IPS-15b (cell line): ENCODE measurements around the gene TLK1.
"Not testable (repeated sequence)": the region's sequence is repeated elsewhere in the genome, so short reads cannot be mapped to it uniquely, and the experiment has no call there.

ENCODE experiments used
- H3K27me3 ChIP-seq: one replicate; pipeline ENCODE4 v1.6.1; 2013; ENCODE audit warnings: low read length; ENCODE audit not compliant: control insufficient read depth, insufficient read depth
- H3K36me3 ChIP-seq: one replicate; pipeline ENCODE4 v1.6.1; 2013; ENCODE audit warnings: low read length; ENCODE audit not compliant: control insufficient read depth, insufficient read depth
- H3K4me1 ChIP-seq: one replicate; pipeline ENCODE4 v1.6.1; 2013; ENCODE audit warnings: mild to moderate bottlenecking, low read length; ENCODE audit not compliant: control insufficient read depth, insufficient read depth
- H3K4me3 ChIP-seq: one replicate; pipeline ENCODE4 v1.5.1; 2013; ENCODE audit warnings: low read depth, low read length
- H3K9ac ChIP-seq: one replicate; pipeline ENCODE4 v1.6.1; 2013; ENCODE audit warnings: low read depth, mild to moderate bottlenecking, low read length
- H3K9me3 ChIP-seq: one replicate; pipeline ENCODE4 v1.6.1; 2013; ENCODE audit warnings: mild to moderate bottlenecking, low read length; ENCODE audit not compliant: control insufficient read depth, insufficient read depth

Gene TLK1

DNA sequence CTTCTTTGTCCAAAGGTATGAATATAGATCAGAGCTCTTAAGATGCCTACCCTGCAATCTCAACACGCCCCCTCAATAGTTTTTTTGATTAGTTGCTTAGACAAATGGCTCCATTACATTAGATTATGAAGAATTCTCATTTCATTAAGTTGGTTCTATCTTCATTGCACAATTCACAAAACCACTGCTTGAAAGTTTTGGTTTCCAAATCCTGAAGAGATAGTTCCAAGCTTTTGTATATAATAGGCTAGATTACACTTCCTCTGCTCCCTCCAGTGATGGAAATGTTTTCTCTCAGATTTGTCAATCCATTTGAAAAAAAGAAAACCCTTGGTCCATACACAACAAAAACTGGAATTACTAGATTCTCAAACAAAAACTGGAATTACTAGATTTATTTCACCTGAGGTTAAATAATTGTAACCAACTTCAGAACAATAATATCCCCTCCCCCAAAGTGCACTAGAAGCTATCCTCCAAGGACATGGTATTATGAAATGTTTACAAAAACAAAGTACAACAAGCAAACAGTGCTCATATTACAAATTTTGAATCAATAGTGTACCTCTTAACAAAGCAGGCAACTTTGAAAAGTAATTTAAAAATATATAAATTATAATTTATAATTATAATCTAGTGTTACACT lies 6.8 kb upstream of the TLK1 start:
- Histone ChIP-seq H3K36me3 (no peaks in the 10 kb centered on the region), H3K9me3 (no peaks in the 10 kb centered on the region), H3K9ac (no peak overlapping the region), H3K4me3 (no peak overlapping the region), H3K4me1 (no peaks in the 10 kb centered on the region), H3K27me3 (no peaks in the 10 kb centered on the region)

DNA sequence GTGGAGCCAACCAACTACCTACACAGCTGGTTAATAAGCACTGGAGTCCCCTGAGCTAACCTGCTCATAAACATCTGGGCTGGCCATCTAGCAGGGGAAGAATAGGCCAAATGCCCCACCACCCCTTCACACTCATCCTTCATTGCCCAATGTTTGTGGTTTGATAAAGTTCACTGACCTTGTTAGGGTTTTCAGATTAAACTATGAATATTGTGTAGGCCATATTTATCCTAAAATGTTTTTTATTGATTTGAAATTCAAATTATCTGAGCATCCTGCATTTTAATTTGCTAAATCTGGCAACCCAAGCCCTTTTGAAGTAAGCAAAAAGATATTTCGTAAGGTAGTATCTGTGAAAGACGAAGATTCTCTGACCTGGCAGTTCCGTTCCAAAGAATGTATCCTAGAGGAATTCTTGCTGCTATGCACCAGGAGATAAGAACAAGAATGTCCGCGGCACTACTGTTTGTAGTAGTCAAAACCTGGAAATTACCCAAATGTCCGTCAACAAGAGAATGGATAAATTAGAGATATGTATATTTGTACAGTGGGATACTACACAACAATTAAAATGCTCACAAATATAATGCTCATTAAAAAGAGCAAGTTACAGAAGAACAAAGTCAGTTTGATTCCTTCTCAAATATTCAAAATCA lies 5.8 kb upstream of the TLK1 start:
- no peaks in the 10 kb centered on the region for H3K4me1 ChIP-seq
- H3K9me3 ChIP-seq = no peaks in the 10 kb centered on the region
- H3K27me3 ChIP-seq = no peaks in the 10 kb centered on the region
- H3K9ac ChIP-seq = no peak overlapping the region
- no peak overlapping the region for H3K4me3 ChIP-seq
- no peaks in the 10 kb centered on the region for H3K36me3 ChIP-seq

DNA sequence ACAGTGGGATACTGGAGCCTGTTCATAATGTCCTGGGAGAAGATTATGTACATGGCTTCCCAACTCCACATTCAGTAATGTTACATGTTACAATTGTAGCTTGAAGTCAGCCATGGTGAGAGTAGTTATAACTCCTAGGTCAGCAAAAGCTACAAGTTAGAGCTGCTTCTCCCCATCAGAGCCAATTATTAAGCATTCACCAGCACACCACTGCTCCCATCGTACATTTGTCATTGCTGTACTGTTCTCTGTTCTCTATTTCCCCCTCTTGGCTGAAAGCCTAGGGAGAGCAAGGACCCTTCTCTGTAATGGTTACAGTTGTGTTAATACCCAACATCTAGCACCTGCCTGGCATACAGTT lies 5.3 kb upstream of the TLK1 start:
- Histone ChIP-seq H3K9me3 (no peaks in the 10 kb centered on the region), H3K27me3 (no peaks in the 10 kb centered on the region), H3K4me1 (no peaks in the 10 kb centered on the region), H3K9ac (no peak overlapping the region), H3K4me3 (no peak overlapping the region), H3K36me3 (no peaks in the 10 kb centered on the region)

DNA sequence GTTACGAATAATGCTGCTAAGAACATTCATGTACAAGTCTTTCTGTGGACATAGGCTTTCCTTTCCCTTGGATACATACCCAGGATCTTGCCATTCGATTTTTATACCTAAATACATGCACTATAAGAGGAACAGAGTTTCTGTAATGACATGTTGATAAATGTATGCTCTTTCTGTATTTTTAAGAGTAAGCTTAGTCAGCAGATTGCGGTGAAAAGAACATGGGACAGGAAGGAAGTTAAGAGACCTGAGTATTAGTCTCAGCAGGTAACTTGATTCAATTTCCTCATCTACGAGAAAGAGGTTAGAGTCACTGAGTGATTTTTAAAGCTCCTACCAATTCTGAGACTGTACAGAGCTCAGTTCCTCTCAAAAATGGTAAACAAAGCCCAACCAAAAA lies 2.6 kb upstream of the TLK1 start:
- no peaks in the 10 kb centered on the region for H3K4me1 ChIP-seq
- no peak overlapping the region for H3K4me3 ChIP-seq
- H3K27me3 ChIP-seq = no peaks in the 10 kb centered on the region
- no peak overlapping the region for H3K9ac ChIP-seq
- no peaks in the 10 kb centered on the region for H3K36me3 ChIP-seq
- H3K9me3 ChIP-seq = no peaks in the 10 kb centered on the region

DNA sequence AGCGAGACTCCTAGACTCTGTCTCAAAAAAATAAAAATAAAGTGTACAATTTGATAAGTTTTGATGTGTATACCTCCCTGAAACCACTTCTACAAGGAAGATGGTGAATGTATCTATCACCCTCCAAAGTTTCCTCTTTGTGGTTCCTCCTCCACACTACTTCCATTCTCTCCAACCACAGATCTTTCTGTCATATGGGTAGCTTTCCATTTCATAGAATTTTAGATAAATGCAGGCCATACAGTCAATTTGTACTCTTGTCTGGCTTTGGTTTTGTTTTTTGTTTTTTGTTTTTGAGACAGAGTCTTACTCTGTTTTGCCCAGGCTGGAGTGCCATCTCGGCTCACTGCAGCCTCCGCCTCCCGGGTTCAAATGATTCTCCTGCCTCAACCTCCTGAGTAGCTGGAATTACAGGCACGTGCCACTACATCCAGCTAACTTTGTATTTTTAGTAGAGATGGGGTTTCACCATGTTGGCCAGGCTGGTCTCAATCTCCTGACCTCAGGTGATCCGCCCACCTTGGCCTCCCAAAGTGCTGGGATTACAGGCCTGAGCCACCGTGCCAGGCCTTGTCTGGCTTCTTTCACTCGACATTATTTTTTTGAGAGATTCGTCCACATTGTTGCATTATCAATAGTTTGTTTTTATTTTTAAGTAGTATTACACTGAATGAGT lies 2.0 kb upstream of the TLK1 start:
- H3K36me3 ChIP-seq, H3K9me3 ChIP-seq, H3K27me3 ChIP-seq, H3K9ac ChIP-seq, H3K4me3 ChIP-seq, H3K4me1 ChIP-seq: not testable (repeated sequence)

DNA sequence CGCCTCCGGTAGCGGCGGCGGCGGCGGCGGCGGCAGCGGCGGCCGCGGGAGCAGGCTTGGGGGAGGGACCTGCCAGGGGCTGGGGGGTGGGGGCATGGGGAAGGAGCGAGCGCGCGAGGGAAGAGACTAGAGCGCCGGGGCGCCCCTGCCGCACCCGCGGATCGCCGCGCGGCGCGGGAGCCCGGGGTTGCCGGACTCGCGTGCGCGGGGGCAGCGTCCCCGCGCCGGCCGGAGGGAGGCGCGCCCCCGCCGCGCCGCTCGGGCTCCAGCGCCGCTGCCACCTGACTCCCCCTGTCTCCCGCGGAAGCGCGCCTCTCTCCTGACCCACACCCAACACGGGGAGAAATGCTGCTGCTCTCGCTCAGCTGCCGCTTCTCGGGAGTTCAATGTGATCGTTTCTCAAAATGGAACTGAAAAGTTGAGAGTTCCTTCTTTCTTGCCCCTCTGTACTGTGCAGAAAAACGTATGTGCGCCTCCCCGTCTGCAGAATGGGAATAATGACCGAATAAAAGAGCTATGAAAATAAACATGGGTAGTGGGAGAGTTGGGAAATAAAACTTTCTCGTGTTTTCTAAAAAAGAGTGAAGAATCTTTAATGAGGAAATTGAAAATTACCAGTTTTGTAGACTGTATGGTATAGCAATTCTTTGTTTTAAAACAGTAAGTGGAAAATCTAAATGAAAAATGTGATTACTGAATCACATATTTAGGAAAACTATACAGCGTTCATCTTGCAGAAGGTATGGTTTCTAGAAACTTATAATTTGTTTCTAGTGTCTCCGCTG lies 455 bp upstream of the TLK1 start:
- H3K9ac ChIP-seq = peak overlapping the region; percentile 84
- no peaks in the 10 kb centered on the region for H3K27me3 ChIP-seq
- H3K9me3 ChIP-seq = no peaks in the 10 kb centered on the region
- peak overlapping the region; percentile 77 for H3K4me3 ChIP-seq
- H3K36me3 ChIP-seq = no peaks in the 10 kb centered on the region
- peaks cover 5% of the 10 kb centered on the region for H3K4me1 ChIP-seq

DNA sequence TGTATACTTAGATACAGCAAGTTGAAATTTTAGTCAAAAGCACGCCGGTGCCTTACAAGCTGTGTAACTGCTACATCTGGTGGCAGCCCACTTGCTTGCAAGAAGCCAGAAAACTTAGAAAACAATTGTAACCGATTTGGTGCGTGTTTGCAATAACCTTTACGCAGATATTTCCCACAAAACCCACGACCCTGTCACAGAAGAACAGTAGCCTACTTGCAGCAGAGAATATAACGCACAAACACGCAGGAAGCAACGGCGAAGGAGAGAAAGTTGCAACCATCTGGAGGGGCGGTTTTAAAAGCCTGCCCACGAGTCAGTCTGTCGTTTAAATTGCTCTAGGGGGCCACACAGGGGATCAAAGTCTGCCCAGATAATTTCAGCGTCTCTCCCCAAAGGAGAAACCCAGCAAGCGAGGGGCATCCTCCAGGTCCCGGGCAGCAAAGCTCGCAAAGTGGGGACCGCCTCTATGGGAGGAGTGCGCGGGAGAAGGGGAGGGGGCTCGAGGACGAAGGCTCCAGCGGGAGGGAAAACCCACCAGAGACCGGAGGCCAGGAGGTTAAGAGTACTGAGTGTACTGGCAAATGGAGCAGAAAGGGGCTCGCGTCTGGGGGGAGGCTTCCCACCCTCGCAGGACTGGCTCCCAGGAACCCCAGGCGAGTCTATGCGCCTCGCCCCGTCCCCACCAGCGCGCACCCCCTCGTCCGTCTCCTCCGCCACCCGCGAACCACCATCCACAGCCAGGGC lies 1.1 kb downstream of the TLK1 start:
- Histone ChIP-seq H3K27me3 (no peaks in the 10 kb centered on the region), H3K9me3 (no peaks in the 10 kb centered on the region), H3K4me3 (peak overlapping the region; percentile 96), H3K9ac (peak overlapping the region; percentile 97), H3K36me3 (no peaks in the 10 kb centered on the region), H3K4me1 (peaks cover 11% of the 10 kb centered on the region)

DNA sequence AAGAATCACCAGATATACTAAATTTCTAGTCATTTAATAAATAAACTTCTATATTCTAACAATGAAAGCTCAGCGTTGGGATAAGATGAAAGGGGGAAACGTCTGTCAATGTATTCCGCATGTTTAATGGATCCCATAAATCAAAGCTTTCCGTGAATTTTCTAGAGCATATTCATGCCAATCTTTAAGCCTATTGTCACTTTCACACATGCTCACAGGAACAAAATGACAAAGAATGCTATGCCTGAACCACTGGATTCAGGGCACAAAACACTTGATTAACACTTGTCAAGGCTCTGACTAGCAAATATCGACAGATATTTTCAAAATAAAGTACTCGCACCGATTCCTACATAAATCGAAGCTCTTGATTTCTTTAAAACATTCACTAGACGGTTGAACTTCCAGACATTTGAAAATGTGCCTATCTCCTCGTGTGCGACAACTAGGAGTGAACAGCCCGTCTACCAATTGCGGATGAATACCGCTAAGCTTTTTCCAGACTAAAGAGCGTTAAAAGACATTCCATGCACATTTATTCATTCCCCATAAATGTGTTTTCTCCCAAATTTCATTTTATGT lies 1.8 kb downstream of the TLK1 start:
- Histone ChIP-seq H3K27me3 (no peaks in the 10 kb centered on the region), H3K9ac (peak overlapping the region; percentile 97), H3K4me3 (peak overlapping the region; percentile 96), H3K4me1 (peaks cover 16% of the 10 kb centered on the region), H3K9me3 (no peaks in the 10 kb centered on the region), H3K36me3 (no peaks in the 10 kb centered on the region)

DNA sequence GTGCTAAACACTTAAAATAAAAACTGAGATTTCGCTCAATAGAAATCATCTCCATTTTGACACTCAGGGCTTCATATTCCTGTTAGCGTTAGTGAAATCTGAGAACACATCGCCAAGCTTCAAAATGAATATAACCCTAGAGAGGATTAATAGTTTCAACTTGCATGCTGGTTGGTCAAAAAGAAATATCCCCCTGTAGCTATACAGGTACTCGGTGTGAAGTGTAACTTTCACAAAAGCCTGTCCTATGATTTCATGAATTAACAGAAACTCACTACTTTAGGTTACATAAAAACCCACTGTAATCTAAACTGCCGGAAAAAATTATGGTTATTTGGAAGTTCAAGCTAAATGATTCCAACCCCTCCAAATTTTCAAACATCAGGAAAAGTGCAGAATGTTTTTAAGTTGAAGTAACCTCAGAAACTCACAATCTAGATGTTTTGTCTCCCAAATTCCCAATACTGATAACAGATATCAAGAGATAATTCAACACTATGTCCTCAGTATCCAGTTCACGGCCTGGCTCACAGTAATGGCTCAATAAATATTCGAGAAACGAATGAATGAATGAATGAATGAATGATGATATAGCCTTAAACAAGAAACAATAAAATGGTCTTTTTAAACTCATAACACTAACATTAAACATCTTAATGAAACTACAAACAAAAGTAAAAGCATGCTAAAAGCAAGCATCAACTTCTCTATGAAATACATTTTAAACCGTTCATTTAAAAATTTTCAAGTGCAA lies 2.5 kb downstream of the TLK1 start:
- Histone ChIP-seq H3K36me3 (no peaks in the 10 kb centered on the region), H3K4me3 (peak overlapping the region; percentile 96), H3K4me1 (peaks cover 16% of the 10 kb centered on the region), H3K9ac (no peak overlapping the region), H3K9me3 (no peaks in the 10 kb centered on the region), H3K27me3 (no peaks in the 10 kb centered on the region)

DNA sequence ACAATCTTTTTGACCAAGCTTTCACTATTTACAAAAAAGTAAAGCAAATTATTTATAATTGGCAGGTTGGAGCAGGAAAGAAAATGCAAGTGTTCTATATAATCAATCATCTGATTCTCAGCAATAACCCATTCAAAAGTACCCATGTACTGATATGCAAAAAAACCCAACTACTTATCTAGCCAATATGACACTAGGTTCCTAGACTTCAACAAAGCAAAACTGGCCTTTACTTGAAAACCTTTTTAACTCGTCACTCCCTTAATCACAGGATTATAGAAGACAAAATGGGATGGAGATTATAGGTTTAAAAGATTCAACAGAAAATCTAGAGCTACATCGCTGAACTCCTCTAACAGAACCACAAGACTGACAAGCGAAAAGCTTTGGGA lies 3.6 kb downstream of the TLK1 start:
- H3K36me3 ChIP-seq = no peaks in the 10 kb centered on the region

More for the DNA sequence above, 3.6 kb downstream of the TLK1 start:
- no peaks in the 10 kb centered on the region for H3K9me3 ChIP-seq
- no peak overlapping the region for H3K4me3 ChIP-seq
- no peaks in the 10 kb centered on the region for H3K27me3 ChIP-seq
- H3K9ac ChIP-seq = no peak overlapping the region
- H3K4me1 ChIP-seq = peaks cover 16% of the 10 kb centered on the region
